ENCODE results near the gene FBXW8.

DNA sequence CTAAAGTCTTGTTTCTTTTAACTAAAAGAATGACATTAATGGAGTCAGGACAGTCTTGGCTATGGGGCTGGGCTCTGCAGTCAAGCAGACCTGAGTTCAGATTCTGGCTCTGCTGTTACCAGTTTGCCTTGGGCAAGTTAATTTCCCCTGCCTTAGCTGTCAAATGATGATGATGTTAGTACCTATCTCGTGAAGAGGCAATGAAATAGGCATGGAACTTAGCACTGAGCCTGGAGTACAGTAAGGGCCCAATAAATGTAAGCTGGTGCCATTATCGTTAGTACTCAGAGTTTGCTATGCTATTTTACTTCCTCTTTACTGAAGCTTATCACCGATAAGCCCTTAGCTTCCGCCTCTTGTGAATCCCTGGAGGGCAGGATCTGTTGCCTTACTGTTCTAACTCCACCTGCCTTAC lies 8.5 kb downstream of the FBXW8 start:
- no peak for TF ChIP-seq ZC3H10 (CRISPR knock-in tag; IDR thresholded peaks at IDR 0.05)
- TF ChIP-seq ZFP3 (CRISPR knock-in tag; IDR thresholded peaks at IDR 0.05), result no peak
- no peak for TF ChIP-seq ISL1 (CRISPR knock-in tag; IDR thresholded peaks at IDR 0.05)
- TF ChIP-seq ZNF8 (CRISPR knock-in tag; IDR thresholded peaks at IDR 0.05), result no peak
- TF ChIP-seq GLIS3 (CRISPR knock-in tag; IDR thresholded peaks at IDR 0.05), result no peak
- no peak for TF ChIP-seq ZFP30 (CRISPR knock-in tag; IDR thresholded peaks at IDR 0.05)
- TF ChIP-seq RARB (CRISPR knock-in tag; IDR thresholded peaks at IDR 0.05), result no peak
